Hindlimb muscle (tissue), 1 donor: ENCODE data around the gene ERAL1. TPM values are rescaled to one million over a fixed set of nuclear protein-coding genes. Genes with fewer than 3 reads are reported as not detected.
"Not testable (repeated sequence)": the region's sequence is repeated elsewhere in the genome, so short reads cannot be mapped to it uniquely, and the experiment has no call there.

Experiments
- DNase-seq: peaks from one replicate; pipeline ENCODE4 v3.0.0-alpha.2; 2013
- polyA plus RNA-seq: library from polyadenylated mRNA; unstranded; fragments of 120-200 nt; gene quantifications from one replicate; pipeline ENCODE4 v1.2.1, GENCODE V29; 2013; ENCODE audit not compliant: insufficient read length

ERAL1 gene
- 44.0 TPM for polyA plus RNA-seq

GRCh38 chr17:28854457-28855335, at the start of gene ERAL1:
ERAL1 (plus strand) TSS chr17:28855016; CDS start chr17:28855035, 19 bp downstream.
- DNase-seq = peak; percentile 90

DNA sequence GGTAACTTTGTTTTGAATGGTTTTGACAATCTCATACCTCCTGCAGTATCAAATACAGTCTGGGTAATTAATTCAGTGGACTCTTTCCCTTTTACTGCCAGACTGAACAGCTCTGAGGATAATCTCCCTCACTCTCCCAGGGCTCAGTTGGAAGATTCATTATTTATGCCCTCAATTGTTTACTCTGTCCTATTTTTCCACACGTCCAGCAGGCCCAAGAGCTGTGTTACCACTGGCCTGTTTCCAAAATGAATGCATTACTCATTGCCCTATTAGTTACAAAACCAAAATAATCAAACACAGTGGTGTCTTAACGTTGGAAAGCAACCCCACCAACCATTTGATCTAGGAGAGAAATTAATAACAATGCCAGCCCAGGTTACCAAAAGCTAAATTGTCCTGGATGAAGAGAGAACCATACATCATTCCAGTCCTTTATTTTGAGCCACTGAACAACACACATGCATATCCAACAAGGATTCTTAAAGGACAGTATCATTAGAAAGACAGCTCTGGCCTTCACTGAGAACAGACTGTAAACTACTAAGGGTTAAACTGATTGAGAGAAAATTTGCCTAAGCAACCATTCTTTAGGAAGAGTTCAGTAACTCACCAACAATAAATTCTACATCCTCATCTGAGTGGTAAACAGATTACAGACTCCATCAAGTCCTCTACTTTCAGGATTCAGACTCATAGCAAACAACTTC, 46.7 kb upstream of the ERAL1 start:
- DNase-seq = no peak

- no peak for DNase-seq
Measured at GRCh38 chr17:28810437-28810836, 44.4 kb upstream of the ERAL1 start.

DNA sequence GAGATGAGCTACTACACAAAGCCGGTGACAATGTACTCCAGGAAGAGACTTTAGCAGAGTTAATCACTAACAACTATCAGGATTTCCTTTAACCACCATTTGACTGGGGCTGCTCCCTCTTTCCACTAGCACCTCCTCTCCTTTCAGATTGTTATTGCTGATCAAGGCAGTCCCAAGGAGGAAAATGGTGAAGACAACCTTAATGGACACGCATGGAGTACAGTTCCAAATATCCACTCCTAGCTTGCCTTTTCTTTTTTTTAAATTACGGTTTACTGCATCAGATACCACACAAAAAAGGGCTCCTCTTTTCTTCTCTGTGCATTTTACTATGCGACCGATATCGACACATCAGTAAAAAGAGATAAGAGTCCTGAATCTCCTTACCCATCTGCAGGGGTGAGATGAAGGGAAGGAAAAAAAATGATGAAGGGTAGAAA, 43.1 kb upstream of the ERAL1 start:
- DNase-seq = no peak

DNA sequence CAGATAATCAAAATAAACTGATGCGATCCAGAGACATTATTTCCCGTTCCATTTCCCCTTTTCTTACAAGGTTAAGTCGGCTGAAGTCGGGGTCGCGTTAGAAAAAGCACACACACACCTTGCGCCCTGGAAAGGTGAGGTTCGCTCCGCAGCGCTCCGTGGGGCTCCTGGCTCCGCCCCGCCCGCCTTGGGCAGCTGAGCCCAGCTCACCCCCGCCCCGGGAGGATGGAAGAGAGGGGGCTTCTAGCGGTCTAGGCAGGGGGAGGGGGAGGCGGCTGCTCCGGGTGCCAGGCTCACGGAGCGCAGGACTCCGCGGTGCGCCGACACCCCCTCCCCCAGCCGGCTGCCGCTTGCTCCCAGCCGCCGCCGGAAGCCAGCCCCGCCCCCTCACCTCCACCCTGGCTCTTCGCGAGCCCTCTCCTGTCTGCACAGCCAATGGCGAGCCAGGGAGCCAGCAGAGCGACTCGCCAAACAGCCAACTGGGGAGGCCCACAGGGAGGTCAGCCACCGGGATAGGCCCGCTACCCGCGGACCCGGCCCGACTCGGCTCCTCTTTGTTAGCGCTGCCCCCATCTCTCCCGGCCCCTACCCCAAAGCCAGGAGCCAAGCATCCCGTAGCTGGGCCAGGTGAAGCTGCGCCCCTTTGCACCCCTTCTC, 42.6 kb upstream of the ERAL1 start:
- peak; percentile 96 for DNase-seq

- DNase-seq = no peak
Measured at GRCh38 chr17:28812748-28813377, 42.0 kb upstream of the ERAL1 start.

- no peak for DNase-seq
Measured at GRCh38 chr17:28816540-28816939, 38.3 kb upstream of the ERAL1 start.

- no peak for DNase-seq
Measured at GRCh38 chr17:28818819-28819221, 36.0 kb upstream of the ERAL1 start.

- no peak for DNase-seq
Measured at GRCh38 chr17:28819582-28819981, 35.2 kb upstream of the ERAL1 start.

GRCh38 chr17:28827672-28828071, 27.1 kb upstream of the ERAL1 start:
- DNase-seq = no peak

- no peak for DNase-seq
Measured at GRCh38 chr17:28828294-28829040, 26.3 kb upstream of the ERAL1 start.

DNA sequence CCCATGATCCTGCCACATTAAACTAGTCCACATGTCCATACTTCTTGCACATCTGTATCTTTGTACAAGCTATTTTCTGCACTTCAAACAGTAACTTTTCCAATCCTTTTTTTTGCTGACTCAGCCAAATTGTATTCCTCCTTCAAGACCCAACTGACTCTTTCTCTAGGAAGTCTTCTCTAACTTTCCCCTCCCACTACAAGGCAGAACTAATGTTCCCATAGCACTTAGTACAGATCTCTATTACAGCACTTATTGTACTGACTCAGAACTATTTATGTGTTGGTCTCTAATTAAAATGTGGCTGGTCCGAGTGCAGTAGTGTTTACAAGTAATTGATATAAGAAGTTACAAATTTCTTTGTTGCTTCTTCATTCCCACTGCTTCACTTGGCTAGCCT, 20.4 kb upstream of the ERAL1 start:
- no peak for DNase-seq

DNA sequence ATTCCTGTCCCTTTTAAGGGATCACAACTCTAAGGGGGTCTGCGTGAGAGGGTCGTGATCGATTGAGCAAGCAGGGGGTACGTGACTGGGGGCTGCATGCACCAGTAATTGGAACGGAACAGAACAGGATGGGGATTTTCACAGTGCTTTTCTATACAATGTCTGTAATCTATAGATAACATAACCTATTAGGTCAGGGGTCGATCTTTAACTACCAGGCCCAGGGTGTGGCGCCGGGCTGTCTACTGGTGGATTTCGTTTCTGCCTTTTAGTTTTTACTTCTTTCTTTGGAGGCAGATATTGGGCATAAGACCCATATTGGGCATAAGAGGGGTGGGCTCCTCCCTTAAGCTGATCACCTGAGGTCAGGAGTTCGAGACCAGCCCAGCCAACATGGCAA, 18.3 kb upstream of the ERAL1 start:
- DNase-seq = not testable (repeated sequence)

DNA sequence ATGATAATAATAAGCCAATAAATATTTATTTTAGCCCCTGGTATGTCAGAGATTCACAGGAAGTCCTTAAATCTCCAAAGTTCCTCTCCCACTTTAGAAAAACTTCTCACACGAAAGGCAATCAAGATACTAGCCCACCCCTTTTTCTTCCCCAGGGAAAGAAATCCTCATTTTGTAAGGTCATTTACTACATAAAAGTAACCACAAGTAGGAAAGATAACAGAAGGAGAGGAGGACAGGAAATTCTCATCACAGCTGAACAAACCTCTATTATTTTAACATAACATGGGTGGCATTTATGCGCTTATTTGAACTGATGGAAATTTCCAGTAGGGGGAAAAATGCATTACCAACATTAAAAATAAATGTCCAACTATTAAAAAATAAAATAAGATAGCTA, 15.6 kb upstream of the ERAL1 start:
- no peak for DNase-seq

DNA sequence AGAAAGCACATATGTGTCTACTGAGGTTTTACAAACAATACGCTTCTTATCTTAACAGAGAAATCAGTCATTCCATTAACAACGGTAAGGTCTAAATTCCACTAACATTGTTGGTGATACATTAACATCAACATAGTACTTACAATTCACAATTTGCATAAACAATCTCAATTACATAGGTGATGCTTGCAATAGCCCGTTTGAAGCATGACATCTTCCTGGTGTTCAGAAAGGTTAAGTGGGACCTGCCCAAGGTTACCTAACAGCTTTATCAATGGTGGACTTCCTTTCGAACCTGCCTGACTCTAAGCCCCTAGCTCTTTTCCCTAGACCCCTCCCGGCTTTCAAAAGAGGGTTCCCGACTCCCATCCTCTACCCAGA, 12.9 kb upstream of the ERAL1 start:
- DNase-seq = no peak

DNA sequence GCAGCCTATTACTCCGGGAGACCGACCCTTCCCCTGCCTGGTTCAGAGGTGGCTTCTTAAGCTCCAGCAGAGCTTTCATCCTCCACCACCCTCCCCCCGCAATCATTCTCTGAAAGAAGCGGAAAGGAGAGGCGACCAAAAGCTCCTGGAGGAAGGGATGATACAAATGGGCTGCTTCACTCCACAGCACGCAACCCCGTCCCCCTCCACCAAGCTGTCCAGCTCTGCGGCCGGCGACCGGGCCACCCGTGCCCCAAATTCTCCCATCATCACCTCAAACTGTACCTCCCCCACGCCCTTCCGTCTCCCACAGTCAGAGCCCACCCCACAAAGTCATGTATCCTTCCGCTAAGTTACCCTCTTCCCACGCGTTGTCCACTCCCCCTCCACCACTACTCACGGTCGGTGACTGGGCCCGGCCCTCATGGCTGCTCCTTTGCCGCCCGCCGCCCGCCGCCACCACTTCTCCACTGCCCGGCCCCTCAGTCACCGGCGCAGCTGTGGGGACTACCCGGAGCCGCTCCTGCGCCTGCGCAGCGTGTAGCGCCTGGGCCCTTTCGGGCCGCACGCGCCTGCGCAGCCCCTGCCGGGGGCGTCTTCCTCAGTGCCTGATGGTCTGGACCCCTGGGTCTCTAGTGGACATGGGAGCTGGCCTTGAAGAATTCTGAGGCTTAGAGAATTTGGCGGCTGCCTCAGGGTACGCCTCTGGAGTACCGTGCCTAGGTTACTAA, 12.4 kb upstream of the ERAL1 start, which contains the start of gene FAM222B:
Gene FAM222B, minus strand, starts transcription at position 509 of the 731 bp plus-strand sequence. CDS start 76,123 bp downstream, outside the sequence.
- DNase-seq = peak; percentile 87

- DNase-seq = no peak
Measured at GRCh38 chr17:28843816-28844148, 11.0 kb upstream of the ERAL1 start.

DNA sequence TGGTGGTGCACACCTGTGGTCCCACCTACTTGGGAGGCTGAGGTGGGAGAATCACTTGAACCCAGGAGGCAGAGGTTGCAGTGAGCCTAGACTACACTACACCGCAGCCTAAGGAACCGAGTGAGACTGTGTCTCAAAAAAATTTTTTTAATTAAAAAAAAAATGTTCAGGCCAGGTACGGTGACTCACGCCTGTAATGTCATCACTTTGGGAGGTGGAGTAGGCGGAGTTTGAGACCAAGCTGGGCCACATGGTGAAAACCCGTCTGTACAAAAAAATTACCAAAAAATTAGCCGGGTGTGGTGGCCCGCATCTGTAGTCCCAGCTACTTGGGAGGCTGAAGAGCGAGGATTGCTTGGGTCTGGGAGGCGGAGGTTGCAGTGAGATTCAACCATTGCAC, 8.6 kb upstream of the ERAL1 start:
- DNase-seq = no peak

DNA sequence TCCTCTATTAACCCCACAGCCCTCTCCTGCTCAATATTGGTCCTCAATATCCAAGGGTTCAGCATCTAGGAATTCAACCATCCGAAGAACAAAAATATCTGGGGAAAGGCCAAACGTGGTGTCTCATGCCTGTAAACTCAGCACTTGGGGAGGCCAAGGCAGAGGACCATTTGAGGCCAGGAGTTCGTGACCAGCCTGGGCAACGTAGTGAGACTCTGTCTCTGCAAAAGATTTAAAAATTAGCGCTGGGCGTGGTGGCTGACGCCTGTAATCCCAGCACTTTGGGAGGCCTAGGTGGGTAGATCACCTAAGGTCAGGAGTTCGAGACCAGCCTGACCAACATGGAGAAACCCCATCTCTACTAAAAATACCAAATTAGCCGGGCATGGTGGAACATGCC, 8.1 kb upstream of the ERAL1 start:
- not testable (repeated sequence) for DNase-seq

DNA sequence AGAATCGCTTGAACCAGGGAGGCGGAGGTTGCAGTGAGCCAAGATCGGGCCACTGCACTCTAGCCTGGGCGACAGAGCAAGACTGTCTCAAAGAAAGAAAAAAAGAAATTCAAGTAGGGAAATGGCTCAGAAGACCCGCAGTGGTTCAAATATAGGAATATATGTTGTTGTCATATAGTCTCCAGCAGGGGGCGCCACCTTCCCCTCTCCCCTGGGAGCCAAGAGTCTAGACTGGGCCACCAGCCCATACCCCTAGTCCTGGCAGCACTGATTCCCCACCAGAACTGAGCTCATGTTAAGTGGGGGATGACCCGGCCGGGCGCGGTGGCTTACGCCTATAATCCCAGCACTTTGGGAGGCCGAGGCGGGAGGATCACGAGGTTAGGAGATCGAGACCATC, 6.1 kb upstream of the ERAL1 start:
- DNase-seq = not testable (repeated sequence)

GRCh38 chr17:28849281-28849680, 5.5 kb upstream of the ERAL1 start:
- DNase-seq = no peak
